HCT116 (cell line): ENCODE results near the gene POLR3H.

ENCODE experiments used
- CEBPB ChIP-seq: IDR thresholded peaks from 2 replicates; pipeline ENCODE4 v1.6.1; 2012; ENCODE audit warnings: low read depth
- CTCF ChIP-seq, 3 experiments: fragments of 200-600 bp in 1 of 3; sonication (generic) in 1 of 3; IDR thresholded peaks in 2 of 3; conservative IDR thresholded peaks in 1 of 3; 2 replicates each; pipeline ENCODE4 v1.5.1; 2012 to 2017; ENCODE audit warnings: low read depth in 2 of 3, low read length in 2 of 3, antibody characterized with exemption in 1 of 3, borderline replicate concordance in 1 of 3, control low read depth in 1 of 3, mild to moderate bottlenecking in 1 of 3, mixed read lengths in 1 of 3, mixed run types in 1 of 3, moderate library complexity in 1 of 3; ENCODE audit not compliant: insufficient read depth in 1 of 3
- EZH2phosphoT487 ChIP-seq: fragments of 200-600 bp; IDR thresholded peaks from 2 replicates; pipeline ENCODE4 v1.6.1; 2018; ENCODE audit warnings: antibody characterized with exemption, borderline replicate concordance
- JUND ChIP-seq: IDR thresholded peaks from 2 replicates; pipeline ENCODE4 v1.6.1; 2012
- POLR2A ChIP-seq: IDR thresholded peaks from 2 replicates; pipeline ENCODE4 v1.7.0; 2011; ENCODE audit warnings: borderline replicate concordance; ENCODE audit not compliant: insufficient read depth, insufficient read length; ENCODE audit errors: extremely low read depth
- POLR2AphosphoS5 ChIP-seq: IDR thresholded peaks from 2 replicates; pipeline ENCODE4 v1.6.1; 2011; ENCODE audit warnings: mild to moderate bottlenecking, low read depth, low read length, moderate library complexity
- RAD21 ChIP-seq: IDR thresholded peaks from 2 replicates; pipeline ENCODE4 v1.6.1; 2012; ENCODE audit warnings: low read depth, mild to moderate bottlenecking
- SIN3A ChIP-seq: IDR thresholded peaks from 2 replicates; pipeline ENCODE4 v1.6.1; 2012; ENCODE audit warnings: low read depth
- SP1 ChIP-seq: IDR thresholded peaks from 2 replicates; pipeline ENCODE4 v1.6.1; 2012; ENCODE audit warnings: low read depth
- TCF7L2 ChIP-seq: IDR thresholded peaks from 2 replicates; pipeline ENCODE4 v1.7.0; 2011; ENCODE audit warnings: borderline replicate concordance, inconsistent platforms; ENCODE audit not compliant: insufficient read depth, insufficient read length; ENCODE audit errors: extremely low read depth
- YY1 ChIP-seq: IDR thresholded peaks from 2 replicates; pipeline ENCODE4 v1.6.1; 2011; ENCODE audit warnings: low read length, low read depth, moderate library complexity, mild to moderate bottlenecking; ENCODE audit not compliant: insufficient replicate concordance; ENCODE audit errors: extremely low read depth
- ZFX ChIP-seq: fragments of 450-650 bp; IDR thresholded peaks from 2 replicates; pipeline ENCODE4 v1.6.1; 2017
- ZNF274 ChIP-seq: fragments of 200-500 bp; sonication (Bioruptor generic); IDR thresholded peaks from 2 replicates; pipeline ENCODE4 v1.6.1; 2014; ENCODE audit warnings: mild to moderate bottlenecking, low read depth, low read length, inconsistent platforms
- TF ChIP-seq, protein P1 (sequence below): IDR thresholded peaks from 2 replicates; pipeline ENCODE4 v1.6.1; 2012; ENCODE audit warnings: low read depth

- TF ChIP-seq SP1 = no peak
- no peak for TF ChIP-seq ZNF274
- TF ChIP-seq POLR2A = no peak
- TF ChIP-seq CTCF (IDR thresholded peaks at IDR 0.05 in 2 of 3, conservative IDR thresholded peaks at IDR 0.05 in 1 of 3; ENCODE audit: borderline replicate concordance in 1 of 3, insufficient read depth in 1 of 3, low read depth in 2 of 3, low read length in 2 of 3) = no peak
- no peak for TF ChIP-seq POLR2AphosphoS5
- no peak for TF ChIP-seq EZH2phosphoT487
- TF ChIP-seq, protein P1, sequence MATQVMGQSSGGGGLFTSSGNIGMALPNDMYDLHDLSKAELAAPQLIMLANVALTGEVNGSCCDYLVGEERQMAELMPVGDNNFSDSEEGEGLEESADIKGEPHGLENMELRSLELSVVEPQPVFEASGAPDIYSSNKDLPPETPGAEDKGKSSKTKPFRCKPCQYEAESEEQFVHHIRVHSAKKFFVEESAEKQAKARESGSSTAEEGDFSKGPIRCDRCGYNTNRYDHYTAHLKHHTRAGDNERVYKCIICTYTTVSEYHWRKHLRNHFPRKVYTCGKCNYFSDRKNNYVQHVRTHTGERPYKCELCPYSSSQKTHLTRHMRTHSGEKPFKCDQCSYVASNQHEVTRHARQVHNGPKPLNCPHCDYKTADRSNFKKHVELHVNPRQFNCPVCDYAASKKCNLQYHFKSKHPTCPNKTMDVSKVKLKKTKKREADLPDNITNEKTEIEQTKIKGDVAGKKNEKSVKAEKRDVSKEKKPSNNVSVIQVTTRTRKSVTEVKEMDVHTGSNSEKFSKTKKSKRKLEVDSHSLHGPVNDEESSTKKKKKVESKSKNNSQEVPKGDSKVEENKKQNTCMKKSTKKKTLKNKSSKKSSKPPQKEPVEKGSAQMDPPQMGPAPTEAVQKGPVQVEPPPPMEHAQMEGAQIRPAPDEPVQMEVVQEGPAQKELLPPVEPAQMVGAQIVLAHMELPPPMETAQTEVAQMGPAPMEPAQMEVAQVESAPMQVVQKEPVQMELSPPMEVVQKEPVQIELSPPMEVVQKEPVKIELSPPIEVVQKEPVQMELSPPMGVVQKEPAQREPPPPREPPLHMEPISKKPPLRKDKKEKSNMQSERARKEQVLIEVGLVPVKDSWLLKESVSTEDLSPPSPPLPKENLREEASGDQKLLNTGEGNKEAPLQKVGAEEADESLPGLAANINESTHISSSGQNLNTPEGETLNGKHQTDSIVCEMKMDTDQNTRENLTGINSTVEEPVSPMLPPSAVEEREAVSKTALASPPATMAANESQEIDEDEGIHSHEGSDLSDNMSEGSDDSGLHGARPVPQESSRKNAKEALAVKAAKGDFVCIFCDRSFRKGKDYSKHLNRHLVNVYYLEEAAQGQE = no peak
- TF ChIP-seq JUND = no peak
- no peak for TF ChIP-seq CEBPB
- TF ChIP-seq YY1 = no peak
- no peak for TF ChIP-seq TCF7L2
- no peak for TF ChIP-seq RAD21
- TF ChIP-seq SIN3A = no peak
- TF ChIP-seq ZFX = no peak
These were observed 38.6 kb downstream of the POLR3H start for GRCh38 chr22:41505511-41506220.
